IPS DF 4.7 (cell line): Measurements from ENCODE around the gene MLIP.
"Not testable (repeated sequence)": the region's sequence is repeated elsewhere in the genome, so short reads cannot be mapped to it uniquely, and the experiment has no call there.

Experiments used
- DNase-seq: peaks from one replicate; pipeline ENCODE4 v3.0.0-alpha.2; 2013; ENCODE audit warnings: low spot score; ENCODE audit errors: extremely low read depth

Gene MLIP

GRCh38 chr6:54140811-54141210 is 29.6 kb downstream of the MLIP start:
- DNase-seq: no peak

GRCh38 chr6:54142889-54143519 is 31.8 kb downstream of the MLIP start:
- DNase-seq: no peak

DNA sequence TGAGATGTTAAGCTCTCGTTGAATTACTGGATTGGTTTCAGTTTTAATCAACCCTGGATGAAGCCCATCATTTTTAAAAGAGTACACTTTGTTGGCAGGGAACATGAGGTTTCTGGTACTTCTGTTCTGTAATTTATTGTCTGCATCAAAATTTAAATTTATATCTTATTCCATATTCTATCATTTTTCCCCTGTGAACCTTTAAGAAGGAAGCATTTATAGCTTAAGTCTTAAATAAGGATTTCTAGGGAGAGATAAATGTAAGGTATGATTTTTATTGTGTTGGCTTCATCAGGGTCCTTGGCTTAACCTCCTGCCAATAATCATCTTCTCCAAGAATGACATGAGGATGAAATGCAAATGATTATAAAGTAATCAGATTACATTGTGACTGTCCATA is 40.6 kb downstream of the MLIP start:
- DNase-seq: no peak

GRCh38 chr6:54156650-54157250 is 45.5 kb downstream of the MLIP start:
- DNase-seq: no peak

DNA sequence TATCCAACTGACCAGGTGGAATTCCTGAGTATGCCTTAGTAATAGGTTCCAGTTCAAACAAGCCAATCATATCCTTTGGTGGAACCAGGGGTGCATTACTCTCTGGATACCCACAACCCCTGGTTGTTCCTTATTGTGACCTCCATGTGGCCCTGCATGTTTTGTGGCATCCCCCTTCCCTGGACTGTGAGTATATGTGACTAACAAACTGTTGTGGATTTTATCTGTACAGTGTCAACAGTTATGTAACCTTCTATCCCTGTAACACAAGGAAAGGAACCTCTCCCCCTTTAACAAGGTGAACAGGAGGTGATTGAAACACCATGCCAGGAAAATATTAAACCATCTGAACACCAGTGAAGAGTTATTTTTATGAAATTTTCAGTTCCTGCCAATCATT is 46.2 kb downstream of the MLIP start:
- no peak for DNase-seq

- DNase-seq: no peak
These were observed 61.8 kb downstream of the MLIP start for GRCh38 chr6:54173089-54173488.

DNA sequence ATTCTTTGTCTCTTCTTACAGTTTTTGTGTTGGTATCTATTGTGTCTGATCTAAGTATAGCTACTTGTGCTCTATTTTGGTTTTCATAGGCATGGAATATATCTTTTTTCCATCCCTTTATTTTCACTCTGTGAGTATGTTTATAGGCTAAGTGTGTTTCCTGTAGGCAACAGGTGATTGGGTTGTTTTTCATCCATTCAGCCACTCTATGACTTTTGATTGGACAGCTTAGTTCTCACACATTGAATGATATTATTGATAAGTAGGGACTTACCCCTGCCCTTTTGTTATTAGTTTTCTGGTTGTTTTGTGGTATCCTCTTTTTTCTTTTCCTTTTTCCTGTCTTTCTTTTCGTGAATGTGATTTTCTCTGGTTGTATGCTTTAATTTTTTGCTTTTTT is 67.9 kb downstream of the MLIP start:
- no peak for DNase-seq

GRCh38 chr6:54183616-54184015 is 72.4 kb downstream of the MLIP start:
- no peak for DNase-seq

GRCh38 chr6:54185885-54186284 is 74.6 kb downstream of the MLIP start:
- no peak for DNase-seq

GRCh38 chr6:54188846-54189245 is 77.6 kb downstream of the MLIP start:
- DNase-seq: no peak

GRCh38 chr6:54191461-54191860 is 80.2 kb downstream of the MLIP start:
- DNase-seq: no peak

DNA sequence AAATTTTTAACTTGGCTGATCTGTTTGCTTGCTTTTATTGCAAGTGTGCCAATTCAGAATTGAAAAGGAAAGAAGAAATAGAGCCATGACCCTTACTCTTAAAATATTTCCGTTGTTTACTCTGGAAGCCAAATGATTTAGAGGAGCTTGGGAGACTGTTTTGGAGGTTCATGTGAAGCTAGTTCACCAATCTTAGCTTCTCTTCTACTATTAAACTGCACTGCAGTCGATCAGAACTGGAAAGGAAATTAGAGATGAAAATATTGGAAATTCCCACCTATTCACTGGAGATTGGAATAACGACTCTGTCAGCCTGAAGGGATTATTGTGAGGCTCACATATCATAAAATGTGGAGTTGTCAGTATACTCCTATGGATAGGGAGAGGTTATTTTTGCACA is 81.8 kb downstream of the MLIP start:
- DNase-seq: no peak

DNA sequence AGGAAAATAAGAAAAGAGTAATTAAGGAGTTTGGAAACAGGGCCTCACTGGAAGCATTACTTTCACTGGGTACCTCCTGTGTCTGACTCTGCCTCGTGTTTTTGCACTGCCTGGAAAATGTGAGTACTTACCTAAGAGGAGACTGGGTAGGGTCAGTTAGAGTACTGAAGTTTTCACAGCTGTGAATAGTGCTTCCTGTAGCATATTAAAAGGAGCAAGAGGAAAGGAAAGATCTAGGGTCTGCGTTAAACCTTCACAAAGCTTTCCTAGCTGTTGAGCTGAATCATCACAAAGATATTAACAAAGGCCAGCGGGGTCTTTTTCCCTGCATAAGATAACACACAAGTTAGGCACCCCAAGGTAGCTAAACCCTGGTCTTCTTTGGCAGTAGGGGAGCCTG is 82.3 kb downstream of the MLIP start:
- no peak for DNase-seq

DNA sequence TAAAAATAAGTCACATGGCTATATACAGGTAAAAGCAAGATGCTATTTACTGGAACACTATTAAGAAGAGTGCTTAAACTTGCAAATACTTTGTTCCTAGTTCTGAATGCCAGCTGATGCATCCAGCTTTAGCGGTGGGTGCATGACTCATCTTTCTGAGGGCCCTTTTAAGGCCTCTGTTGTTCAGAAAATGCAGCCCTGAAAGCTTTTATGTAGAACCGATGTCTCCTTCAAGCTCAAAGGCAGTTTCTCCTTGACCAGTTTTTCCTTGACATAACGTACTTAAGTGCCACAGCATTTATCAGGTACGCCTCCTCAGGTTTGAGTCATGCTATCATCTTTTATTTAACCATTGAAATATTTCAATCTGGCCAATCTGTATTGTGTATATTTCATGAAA is 82.8 kb downstream of the MLIP start:
- no peak for DNase-seq

DNA sequence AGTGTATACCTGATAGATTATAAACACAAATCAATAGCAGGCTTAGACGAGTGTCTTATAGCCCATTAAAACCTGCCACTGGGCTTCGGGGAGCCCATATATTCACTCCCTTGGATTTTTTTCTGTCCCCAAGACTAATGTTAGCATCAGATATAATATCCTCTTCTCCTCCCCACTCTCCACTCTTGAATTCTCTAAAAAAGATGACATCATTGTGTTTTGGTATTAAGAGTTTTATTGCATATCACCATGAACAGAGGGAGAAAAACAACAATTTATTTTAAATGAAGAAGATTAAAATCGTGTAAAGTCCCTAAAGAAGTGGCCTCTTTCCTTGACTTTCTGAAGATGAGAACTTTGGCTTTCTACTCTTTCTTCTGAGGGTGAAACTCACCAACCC is 84.4 kb downstream of the MLIP start:
- no peak for DNase-seq

DNA sequence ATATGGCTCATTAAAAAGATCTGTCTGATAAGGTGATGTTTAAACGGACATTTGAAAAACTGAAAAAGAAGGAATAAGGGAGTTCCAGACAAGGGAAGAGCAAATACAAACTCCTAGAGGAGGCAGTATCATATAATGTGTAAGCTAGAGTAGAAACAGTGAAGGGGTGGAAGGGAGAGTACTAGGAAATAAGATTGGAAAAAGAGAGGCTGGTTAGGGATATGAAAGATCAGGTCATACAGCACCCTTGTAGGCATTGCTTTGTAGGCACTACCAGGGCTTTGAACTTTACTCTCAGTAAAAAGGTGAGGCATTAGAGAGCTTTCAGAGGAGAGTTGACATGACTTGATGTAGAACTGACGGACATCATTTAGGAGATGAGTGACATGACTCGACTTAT is 85.7 kb downstream of the MLIP start:
- DNase-seq: no peak

DNA sequence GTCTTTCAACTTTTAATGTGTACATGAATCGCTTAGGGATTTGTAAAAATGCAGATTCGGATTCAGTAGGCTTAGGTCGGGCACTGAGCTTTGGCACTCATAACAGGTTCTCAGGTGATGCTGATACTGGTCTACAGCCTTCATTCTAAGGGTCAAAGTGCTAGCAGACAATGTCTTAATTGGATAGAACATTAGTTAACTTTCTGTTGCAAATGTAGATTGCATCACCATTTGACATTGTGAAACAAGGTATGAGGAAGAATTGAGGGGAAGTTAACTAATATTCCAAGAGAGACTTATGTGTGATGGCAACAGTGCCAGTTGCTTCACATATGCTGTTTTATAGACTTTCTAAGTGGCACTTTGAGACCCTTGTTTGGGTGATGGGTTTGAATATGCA is 86.9 kb downstream of the MLIP start:
- no peak for DNase-seq

GRCh38 chr6:54203474-54204035 is 92.3 kb downstream of the MLIP start:
- DNase-seq: not testable (repeated sequence)

- no peak for DNase-seq
These were observed 93.8 kb downstream of the MLIP start for GRCh38 chr6:54204921-54205591.

GRCh38 chr6:54206510-54206909 is 95.3 kb downstream of the MLIP start:
- DNase-seq: no peak

DNA sequence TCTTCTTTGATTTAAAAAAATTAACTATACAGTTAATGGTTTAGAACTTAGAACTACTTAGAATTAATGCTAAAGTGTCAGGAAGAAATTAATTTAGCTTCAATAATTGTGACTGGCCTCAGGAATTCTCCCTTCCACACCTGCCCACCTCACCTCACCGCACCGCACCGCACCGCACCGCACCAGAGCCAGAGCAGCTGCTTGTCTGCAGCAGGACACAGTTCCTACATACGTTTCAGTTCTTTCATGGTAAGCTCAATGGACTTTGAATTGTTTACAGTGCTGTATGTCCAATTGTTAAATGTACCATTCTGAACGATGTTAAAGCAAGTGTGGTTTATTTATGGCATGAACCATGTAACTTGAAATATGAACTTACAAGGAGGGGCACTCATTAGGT is 98.7 kb downstream of the MLIP start:
- not testable (repeated sequence) for DNase-seq

- DNase-seq: no peak
These were observed 103.0 kb downstream of the MLIP start for GRCh38 chr6:54214286-54214685.

GRCh38 chr6:54216336-54216735 is 105.1 kb downstream of the MLIP start:
- DNase-seq: no peak
